ENCODE results near the gene TBC1D10B.
A peak's percentile ranks its signal among the peaks of the same experiment; 100 is the strongest.

Gene TBC1D10B

DNA sequence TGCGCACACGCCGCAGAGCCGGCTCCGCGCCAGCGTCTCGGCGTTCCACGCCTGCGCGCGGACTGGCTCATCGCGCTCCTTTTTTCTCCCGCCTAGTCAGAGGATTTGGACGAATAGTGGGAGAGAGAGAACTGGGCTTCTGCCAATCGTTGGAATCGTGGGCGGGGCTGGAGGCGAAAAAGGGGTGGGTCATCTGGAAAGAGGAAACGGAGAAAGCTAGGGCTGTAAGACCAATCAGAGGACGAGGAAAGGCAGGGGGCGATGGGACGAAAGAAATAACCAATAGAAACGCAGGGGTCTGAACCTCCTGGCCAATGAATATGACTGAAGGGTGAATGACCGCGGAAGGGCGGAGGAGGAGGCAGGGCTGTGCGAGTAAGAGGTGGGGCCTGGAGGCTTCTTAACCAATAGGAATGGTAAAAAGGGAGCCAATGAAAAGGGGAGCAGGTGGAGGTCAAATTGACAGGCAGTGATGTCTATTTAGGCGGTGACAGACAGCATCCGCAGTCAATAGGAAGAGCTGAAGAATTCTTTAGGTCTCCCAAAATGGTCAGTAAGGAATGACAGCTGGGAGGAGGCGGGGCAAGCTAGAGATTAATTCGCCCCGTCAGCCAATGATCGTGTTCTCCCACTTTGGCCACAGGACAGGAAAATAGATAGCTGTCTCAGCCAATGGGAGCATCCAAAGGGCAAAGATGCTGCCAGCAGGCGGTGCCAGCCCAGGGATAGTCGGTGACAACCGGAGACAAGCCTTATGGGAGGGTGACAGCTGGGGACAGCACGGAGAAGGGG, at the start of gene TBC1D10B:
TBC1D10B (minus strand) TSS at position 39 of the 792 bp plus-strand sequence. CDS start 311 bp downstream, outside the sequence.
- peaks cover 49% of the 10 kb centered on the region for H3K4me1 Mint-ChIP-seq

DNA sequence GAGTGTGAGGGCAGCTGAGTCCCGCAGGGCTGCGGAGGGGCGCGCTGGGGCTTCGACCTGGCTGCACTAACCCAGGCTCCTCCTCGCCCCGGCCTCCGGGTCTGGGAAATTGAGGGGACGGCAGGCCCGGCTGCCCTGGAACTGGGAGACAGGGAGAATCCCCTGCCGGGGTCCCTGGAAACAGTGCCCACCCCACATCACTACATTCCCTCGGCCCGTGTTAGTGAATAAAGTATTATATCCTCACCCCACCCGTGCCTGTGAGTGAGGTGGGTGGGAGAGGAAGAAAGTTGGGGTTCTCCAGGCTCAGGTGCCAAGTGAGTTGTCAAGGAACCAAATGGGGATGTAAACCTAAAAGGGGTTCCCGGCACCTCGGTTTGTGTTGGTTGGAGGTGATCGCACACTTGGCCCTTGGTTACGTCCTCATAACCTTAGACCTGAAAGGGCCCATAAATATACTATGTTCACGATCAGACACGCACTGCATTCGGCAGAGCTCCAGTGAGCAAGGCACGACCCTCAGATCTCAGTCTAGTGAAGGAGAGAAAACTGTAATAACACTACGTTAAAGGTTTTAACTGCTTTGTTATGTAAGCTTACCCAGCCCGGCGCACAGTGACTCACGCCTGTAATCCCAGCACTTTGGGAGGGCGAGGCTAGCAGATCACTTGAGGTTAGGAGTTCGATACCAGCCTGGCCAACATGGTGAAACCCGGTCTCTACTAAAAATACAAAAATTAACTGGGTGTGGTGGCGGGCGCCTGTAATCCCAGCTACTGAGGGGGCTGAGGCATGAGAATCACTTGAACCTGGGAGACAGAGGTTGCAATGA, 48.3 kb upstream of the TBC1D10B start:
- peaks cover 26% of the 10 kb centered on the region for H3K4me1 Mint-ChIP-seq
- H3K9me3 Mint-ChIP-seq, result no peaks in the 10 kb centered on the region
- H3K27ac Mint-ChIP-seq (ENCODE audit: low read depth), result no peak overlapping the region
- DNase-seq (ENCODE audit: low spot score in 2 of 2), result no peak
- ATAC-seq (replicated peaks; ENCODE audit: extremely low read depth, poor library complexity, severe bottlenecking), result no peak
- no peaks in the 10 kb centered on the region for H3K27me3 Mint-ChIP-seq
- peak overlapping the region; percentile 72 for H3K4me3 Mint-ChIP-seq
- peaks cover 10% of the 10 kb centered on the region for H3K36me3 Mint-ChIP-seq (ENCODE audit: insufficient read depth)

More for the DNA sequence above, at the start of gene TBC1D10B:
- ATAC-seq (replicated peaks; ENCODE audit: extremely low read depth, poor library complexity, severe bottlenecking), result peak; percentile 89
- Mint-ChIP-seq H3K4me3 (peak within 1 kb of the TSS; percentile 80), H3K27me3 (no peaks in the 10 kb centered on the region), H3K27ac (ENCODE audit: low read depth) (peak within 1 kb of the TSS; percentile 88), H3K9me3 (no peaks in the 10 kb centered on the region), H3K36me3 (ENCODE audit: insufficient read depth) (peaks cover 11% of the 10 kb centered on the region)
- DNase-seq (ENCODE audit: low spot score in 2 of 2), result peak; percentile 98 to 100

GRCh38 chr16:30417529-30418349, 47.4 kb upstream of the TBC1D10B start:
- ATAC-seq (replicated peaks; ENCODE audit: extremely low read depth, poor library complexity, severe bottlenecking) (peak; percentile 88), DNase-seq (ENCODE audit: low spot score in 2 of 2) (peak; percentile 72 to 84)
- H3K27me3 Mint-ChIP-seq, result no peaks in the 10 kb centered on the region
- no peaks in the 10 kb centered on the region for H3K9me3 Mint-ChIP-seq
- no peak overlapping the region for H3K27ac Mint-ChIP-seq (ENCODE audit: low read depth)
- peaks cover 26% of the 10 kb centered on the region for H3K4me1 Mint-ChIP-seq
- H3K36me3 Mint-ChIP-seq (ENCODE audit: insufficient read depth), result peaks cover 9% of the 10 kb centered on the region
- peak overlapping the region; percentile 72 for H3K4me3 Mint-ChIP-seq

GRCh38 chr16:30416624-30417528, 46.6 kb upstream of the TBC1D10B start:
- Mint-ChIP-seq H3K36me3 (ENCODE audit: insufficient read depth) (peaks cover 8% of the 10 kb centered on the region), H3K4me3 (peak overlapping the region; percentile 72), H3K27me3 (no peaks in the 10 kb centered on the region), H3K9me3 (no peaks in the 10 kb centered on the region), H3K27ac (ENCODE audit: low read depth) (peak overlapping the region; percentile 70), H3K4me1 (peaks cover 31% of the 10 kb centered on the region)
- DNase-seq (ENCODE audit: low spot score in 2 of 2) (peak in 1 of 2 donors; percentile 24), ATAC-seq (replicated peaks; ENCODE audit: extremely low read depth, poor library complexity, severe bottlenecking) (peak; percentile 5)

GRCh38 chr16:30416047-30416603, 45.8 kb upstream of the TBC1D10B start:
- Mint-ChIP-seq H3K9me3 (no peaks in the 10 kb centered on the region), H3K4me3 (no peak overlapping the region), H3K4me1 (peaks cover 31% of the 10 kb centered on the region), H3K36me3 (ENCODE audit: insufficient read depth) (peaks cover 12% of the 10 kb centered on the region), H3K27me3 (no peaks in the 10 kb centered on the region), H3K27ac (ENCODE audit: low read depth) (peak overlapping the region; percentile 70)
- no peak for DNase-seq (ENCODE audit: low spot score in 2 of 2)
- no peak for ATAC-seq (replicated peaks; ENCODE audit: extremely low read depth, poor library complexity, severe bottlenecking)

GRCh38 chr16:30414159-30414558, 43.9 kb upstream of the TBC1D10B start:
- Mint-ChIP-seq H3K4me3 (no peak overlapping the region), H3K9me3 (no peaks in the 10 kb centered on the region), H3K27me3 (no peaks in the 10 kb centered on the region), H3K27ac (ENCODE audit: low read depth) (no peak overlapping the region), H3K36me3 (ENCODE audit: insufficient read depth) (peaks cover 12% of the 10 kb centered on the region), H3K4me1 (peaks cover 28% of the 10 kb centered on the region)
- DNase-seq (ENCODE audit: low spot score in 2 of 2) (no peak), ATAC-seq (replicated peaks; ENCODE audit: extremely low read depth, poor library complexity, severe bottlenecking) (no peak)

DNA sequence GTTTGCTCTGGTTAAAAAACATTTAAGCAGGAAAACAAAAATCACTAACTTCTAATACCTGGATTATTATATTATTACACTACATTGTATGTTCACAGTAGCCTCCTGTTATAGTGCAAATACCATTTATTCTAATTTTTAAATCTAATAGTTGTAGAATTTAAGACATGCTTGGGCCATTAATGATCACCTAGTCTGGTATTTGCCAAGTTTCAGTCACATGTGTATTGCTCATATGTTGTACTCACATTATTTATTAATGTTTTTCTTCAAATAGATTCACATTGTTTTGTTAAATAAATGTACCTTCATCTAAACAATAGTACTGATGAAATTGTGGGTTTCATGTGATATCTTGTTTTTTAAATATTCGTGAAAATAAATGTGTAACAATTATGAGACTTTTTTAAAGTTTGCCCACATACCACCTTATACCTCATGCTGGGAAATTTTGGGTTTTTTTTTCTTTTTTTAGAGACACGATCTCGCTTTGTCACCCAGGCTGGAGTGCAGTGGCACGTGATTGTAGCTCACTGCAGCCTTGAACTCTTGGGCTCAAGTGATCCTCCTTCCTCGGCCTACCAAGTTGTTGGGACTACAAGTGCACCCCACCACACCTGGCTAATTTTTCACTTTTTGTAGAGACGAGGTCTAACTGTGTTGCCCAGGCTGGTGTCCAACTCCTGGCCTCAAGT, 43.0 kb upstream of the TBC1D10B start:
- ATAC-seq (replicated peaks; ENCODE audit: extremely low read depth, poor library complexity, severe bottlenecking) (no peak), DNase-seq (ENCODE audit: low spot score in 2 of 2) (no peak)
- Mint-ChIP-seq H3K9me3 (no peaks in the 10 kb centered on the region), H3K36me3 (ENCODE audit: insufficient read depth) (peaks cover 14% of the 10 kb centered on the region), H3K27me3 (no peaks in the 10 kb centered on the region), H3K27ac (ENCODE audit: low read depth) (no peak overlapping the region), H3K4me1 (peaks cover 36% of the 10 kb centered on the region), H3K4me3 (no peak overlapping the region)

GRCh38 chr16:30409125-30410060, 39.1 kb upstream of the TBC1D10B start:
- Mint-ChIP-seq H3K36me3 (ENCODE audit: insufficient read depth) (peaks cover 15% of the 10 kb centered on the region), H3K9me3 (no peaks in the 10 kb centered on the region), H3K27ac (ENCODE audit: low read depth) (no peak overlapping the region), H3K4me3 (peak overlapping the region; percentile 89), H3K27me3 (no peaks in the 10 kb centered on the region), H3K4me1 (peaks cover 30% of the 10 kb centered on the region)
- DNase-seq (ENCODE audit: low spot score in 2 of 2), result peak; percentile 88 to 95
- peak; percentile 72 for ATAC-seq (replicated peaks; ENCODE audit: extremely low read depth, poor library complexity, severe bottlenecking)

DNA sequence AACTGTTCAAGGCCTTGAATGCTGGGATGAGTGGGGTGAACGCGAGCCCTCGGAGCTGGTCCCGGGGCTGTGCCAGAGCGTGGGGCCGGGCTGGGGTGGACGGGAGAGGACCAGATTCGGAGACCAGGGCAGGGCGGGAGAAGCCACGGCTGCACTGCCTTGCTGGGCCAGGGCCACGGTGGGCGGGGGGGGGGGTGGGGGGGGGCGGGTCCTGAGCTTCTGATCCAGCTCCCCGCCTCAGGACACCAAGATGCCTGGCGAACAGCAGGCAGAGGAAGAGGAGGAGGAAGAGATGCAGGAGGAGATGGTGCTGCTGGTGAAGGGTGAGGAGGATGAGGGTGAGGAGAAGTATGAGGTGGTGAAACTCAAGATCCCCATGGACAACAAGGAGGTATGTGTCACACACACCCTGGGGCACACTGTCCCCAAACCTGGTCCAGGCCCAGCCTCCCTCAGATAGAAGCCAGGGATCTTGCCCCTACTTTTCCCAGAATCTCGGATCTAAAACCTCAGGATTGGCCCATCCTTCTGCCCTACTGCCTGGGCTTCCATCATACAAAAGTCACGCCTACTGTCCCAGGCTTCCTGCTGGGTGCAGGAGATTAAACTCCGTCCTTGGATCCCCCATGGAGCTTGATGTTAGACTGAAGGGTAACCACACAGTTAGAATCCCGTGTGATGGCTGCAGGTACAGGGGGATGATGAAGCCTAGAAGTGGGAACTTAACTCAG, 37.7 kb upstream of the TBC1D10B start:
- H3K27ac Mint-ChIP-seq (ENCODE audit: low read depth), result no peak overlapping the region
- H3K4me3 Mint-ChIP-seq, result peak overlapping the region; percentile 89
- H3K4me1 Mint-ChIP-seq, result peaks cover 30% of the 10 kb centered on the region
- no peaks in the 10 kb centered on the region for H3K27me3 Mint-ChIP-seq
- no peaks in the 10 kb centered on the region for H3K9me3 Mint-ChIP-seq
- ATAC-seq (replicated peaks; ENCODE audit: extremely low read depth, poor library complexity, severe bottlenecking) (no peak), DNase-seq (ENCODE audit: low spot score in 2 of 2) (no peak)
- peaks cover 15% of the 10 kb centered on the region for H3K36me3 Mint-ChIP-seq (ENCODE audit: insufficient read depth)

All from central memory CD8-positive, alpha-beta T cell (primary cell).